SK-N-SH (cell line): ENCODE results near the gene MET. TPM values are rescaled to one million over a fixed set of nuclear protein-coding genes. Genes with fewer than 3 reads are reported as not detected.

Experiments used
- MXI1 ChIP-seq: IDR thresholded peaks from 2 replicates; pipeline ENCODE4 v1.6.1; 2012; ENCODE audit warnings: mild to moderate bottlenecking, low read depth, low read length, improper control_type of control experiment
- polyA plus RNA-seq, 3 experiments: library from polyadenylated mRNA; depleted of rRNA; stranded (reverse); fragments of >200 nt; gene quantifications; 2 replicates each; pipeline ENCODE4 v1.2.3, GENCODE V29; 2012

Gene MET
- polyA plus RNA-seq, 1 of the 3 experiments (the other 2 are of a cell fraction): 38.7 TPM

GRCh38 chr7:116843378-116843777, 171.4 kb downstream of the MET start (continued):
- no peak for TF ChIP-seq MXI1

Other genes with a start within 250 kb of the MET start
- gene CAV2, start 172.5 kb upstream of the MET start, polyA plus RNA-seq (2012; rRNA removed): 182 and 265 TPM in 2 replicates
- gene CAV1, start 147.2 kb upstream of the MET start, polyA plus RNA-seq (2012; rRNA removed): 968 and 1,061 TPM in 2 replicates
- 44.6 and 65.6 TPM in 2 replicates for gene CAPZA2, start 190.4 kb downstream of the MET start, polyA plus RNA-seq (2012; rRNA removed)